ENCODE data around the gene CAMK2A.

- TF ChIP-seq CTCF (IDR thresholded peaks at IDR 0.05; ENCODE audit: low read depth, low read length, missing input control) (no peak), MAX (IDR thresholded peaks at IDR 0.05) (no peak), ATF3 (IDR thresholded peaks at IDR 0.05) (no peak), YY1 (IDR thresholded peaks at IDR 0.05) (no peak), ZBTB33 (IDR thresholded peaks at IDR 0.05) (no peak), SP1 (IDR thresholded peaks at IDR 0.05) (no peak), GABPA (IDR thresholded peaks at IDR 0.05 in 1 of 2, conservative IDR thresholded peaks at IDR 0.05 in 1 of 2) (no peak), TAF1 (conservative IDR thresholded peaks at IDR 0.05) (no peak), RAD21 (IDR thresholded peaks at IDR 0.05) (no peak), REST (IDR thresholded peaks at IDR 0.05) (no peak), FOXA1 (IDR thresholded peaks at IDR 0.05) (no peak), JUND (IDR thresholded peaks at IDR 0.05) (no peak), HNF4A (conservative IDR thresholded peaks at IDR 0.05) (no peak)
These were observed 35.2 kb downstream of the CAMK2A start for GRCh38 chr5:150254363-150254762.
